Measurements from ENCODE around the gene PTPRG. TPM values are rescaled to one million over a fixed set of nuclear protein-coding genes. Genes with fewer than 3 reads are reported as not detected.

PTPRG gene
- polyA plus RNA-seq, 5 donors: 28.0 to 55.8 (median 48.4) TPM

GRCh38 chr3:61649381-61650170 lies 88.2 kb downstream of the PTPRG start:
- no peak for DNase-seq

- peak; percentile 41 to 53 for DNase-seq
Measured at GRCh38 chr3:61650276-61650675, 88.9 kb downstream of the PTPRG start.

- no peak for DNase-seq
Measured at GRCh38 chr3:61650719-61651410, 89.5 kb downstream of the PTPRG start.

DNA sequence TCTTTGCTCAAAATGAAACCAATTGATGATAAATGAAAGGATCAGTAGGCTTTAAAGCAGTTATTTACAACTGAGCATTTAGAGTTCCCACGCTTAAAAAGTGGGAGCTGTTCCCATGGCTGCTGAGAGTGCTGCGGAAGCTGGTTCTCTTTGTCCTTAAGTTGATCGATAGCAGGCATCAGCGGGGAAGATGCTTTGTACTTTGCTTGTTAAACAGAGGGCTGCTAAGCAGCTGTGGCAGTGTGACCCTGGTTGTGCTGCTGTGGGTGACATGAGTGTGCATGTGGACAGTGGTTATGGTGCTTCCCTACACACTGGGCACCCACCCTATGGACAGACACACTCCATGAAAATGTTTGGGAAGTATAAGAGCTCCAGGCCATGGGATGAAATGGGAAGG lies 96.3 kb downstream of the PTPRG start:
- no peak for DNase-seq

DNA sequence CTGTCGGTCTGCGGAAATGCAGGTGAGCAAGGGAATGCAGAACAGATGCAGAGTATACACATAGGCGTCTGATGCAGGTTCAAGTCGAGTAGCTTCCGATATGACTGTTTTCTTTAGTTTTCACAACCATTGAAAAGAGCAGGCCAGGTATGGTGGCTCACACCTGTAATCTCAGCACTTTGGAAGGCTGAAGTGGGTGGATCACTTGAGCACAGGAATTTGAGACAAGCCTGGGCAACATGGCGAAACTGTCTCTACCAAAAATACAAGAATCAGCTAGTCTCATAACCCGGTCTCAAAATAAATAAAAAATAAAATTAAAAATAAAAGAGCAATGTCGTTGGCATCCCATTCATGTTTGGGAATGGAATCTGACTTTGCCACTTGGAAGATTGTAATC lies 101.5 kb downstream of the PTPRG start:
- no peak for DNase-seq

DNA sequence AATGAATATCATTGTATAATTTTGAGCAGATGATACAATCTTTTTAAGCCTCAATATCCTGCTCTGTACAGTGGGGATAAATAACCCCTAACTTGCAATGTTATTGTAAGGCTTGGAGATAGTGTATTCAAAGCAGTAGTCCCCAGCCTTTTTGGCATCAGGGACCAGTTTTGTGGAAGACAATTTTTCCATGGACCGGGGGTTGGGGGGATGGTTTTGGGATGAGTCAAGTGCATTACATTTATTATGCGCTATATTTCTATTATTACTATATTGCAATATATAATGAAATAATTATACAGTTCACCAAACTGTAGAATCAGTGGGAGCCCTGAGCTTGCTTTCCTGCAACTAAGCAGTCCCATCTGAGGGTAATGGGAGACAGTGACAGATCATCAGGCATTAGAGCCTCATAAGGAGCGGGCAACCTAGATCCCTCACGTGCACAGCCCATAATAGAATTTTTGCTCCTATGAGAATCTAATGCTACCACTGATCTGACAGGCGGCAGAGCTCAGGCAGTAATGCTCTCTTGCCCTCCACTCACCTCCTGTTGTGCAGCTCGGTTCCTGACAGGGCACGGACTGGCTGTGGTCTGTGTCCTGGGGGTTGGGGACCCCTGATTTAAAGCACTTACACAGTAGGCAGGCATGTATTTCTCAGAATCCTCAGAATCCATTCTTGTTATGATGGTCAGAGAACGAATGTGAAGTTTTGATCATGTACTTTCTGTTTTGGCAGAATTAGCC lies 102.2 kb downstream of the PTPRG start:
- no peak for DNase-seq

DNA sequence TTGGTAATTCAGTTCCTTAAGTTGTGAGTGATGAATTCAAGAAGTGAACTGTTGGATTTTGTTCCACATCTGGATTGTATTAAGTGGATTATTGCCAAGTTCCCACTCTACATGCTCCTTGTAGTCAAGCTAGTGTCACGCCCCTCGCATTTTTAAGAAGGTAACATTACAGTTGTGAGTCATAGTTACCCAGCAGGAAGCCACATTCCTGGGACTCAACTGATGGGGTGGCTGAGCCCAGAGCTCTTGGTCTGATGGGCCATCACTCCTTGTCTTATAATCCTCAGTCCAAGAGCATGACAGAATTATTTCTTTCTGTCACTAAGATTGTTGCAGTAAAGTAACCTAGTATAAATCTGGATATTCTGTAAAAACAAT lies 102.7 kb downstream of the PTPRG start:
- DNase-seq: no peak

GRCh38 chr3:61665121-61665520 lies 103.8 kb downstream of the PTPRG start:
- DNase-seq: no peak

GRCh38 chr3:61665987-61666386 lies 104.6 kb downstream of the PTPRG start:
- DNase-seq: no peak

DNA sequence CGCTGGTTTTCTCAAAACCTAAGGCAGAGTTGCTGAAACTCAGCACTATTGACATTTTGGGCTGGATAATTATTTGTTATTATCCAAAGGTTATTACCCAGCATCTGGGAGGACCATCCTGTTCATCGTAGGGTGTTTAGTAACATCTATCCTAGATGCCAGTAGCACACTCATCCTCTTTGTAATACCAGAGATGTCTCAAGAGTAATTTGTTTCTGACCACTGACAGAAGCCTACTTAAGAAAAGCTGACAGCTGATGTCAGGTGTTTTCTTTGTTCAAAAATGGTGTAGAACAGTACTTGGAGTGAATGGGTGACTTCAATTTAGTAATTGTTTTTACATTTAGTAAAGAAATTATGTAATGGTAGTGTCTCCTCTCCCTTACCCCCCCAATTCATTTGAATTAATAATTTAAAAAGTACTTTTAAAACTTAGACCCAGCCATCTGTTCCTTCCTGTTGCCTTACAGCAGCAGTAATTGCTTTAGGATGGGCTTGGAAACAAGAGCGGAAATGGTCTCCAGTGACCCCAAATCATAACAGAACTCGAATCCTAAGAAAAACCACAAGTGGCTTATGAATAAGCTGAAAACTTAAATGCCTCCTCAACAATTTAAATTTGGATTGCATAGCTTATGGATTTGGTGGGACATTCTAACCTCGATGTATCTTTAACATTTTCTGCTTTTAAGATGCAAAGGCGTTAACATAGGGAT lies 105.4 kb downstream of the PTPRG start:
- no peak for DNase-seq

DNA sequence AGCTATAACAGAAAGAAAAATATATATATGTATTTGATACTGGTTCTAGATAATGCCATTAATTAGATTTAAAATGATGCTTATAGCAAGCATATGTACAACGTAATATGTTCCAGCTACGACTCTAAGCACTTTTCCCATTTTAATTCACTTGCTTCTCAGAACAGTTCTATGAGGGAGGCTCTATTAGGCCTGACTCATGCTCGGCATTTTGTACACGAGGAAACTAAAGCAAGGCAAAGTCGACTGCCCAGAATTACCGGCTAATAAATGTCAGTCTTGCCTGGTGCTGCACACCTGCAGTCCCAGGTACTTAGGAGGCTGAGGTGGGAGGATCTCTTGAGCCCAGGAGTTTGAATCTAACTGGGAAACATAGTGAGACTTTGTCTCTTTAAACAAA lies 106.0 kb downstream of the PTPRG start:
- DNase-seq: no peak

GRCh38 chr3:61667814-61668213 lies 106.4 kb downstream of the PTPRG start:
- DNase-seq: peak in 1 of 2 donors; percentile 22

DNA sequence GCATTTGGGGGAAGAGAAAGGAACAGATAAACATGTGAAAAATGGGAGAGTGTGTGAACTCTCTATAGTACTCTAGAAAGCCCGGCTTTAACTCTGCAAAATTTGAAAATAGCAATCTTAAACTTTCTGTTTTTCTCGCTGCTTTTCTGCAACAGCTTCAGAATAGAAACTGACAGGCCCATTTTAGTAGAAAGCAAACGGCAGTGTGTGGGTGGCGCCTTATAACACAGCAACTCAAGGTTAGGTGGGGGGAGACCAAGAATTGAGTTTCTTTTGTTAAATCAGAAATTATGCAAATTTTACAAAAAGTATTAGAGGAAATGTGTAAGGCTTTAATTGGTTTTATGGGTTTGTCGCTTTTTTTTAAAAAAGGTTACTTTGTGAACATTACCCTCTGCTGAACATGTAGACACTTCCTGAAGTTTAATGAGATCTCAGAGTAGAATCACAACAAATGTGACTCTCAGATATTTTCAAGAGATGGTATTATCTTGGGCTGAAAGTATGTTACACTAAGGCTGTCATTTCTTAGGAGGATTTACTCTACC lies 107.0 kb downstream of the PTPRG start:
- no peak for DNase-seq

GRCh38 chr3:61669203-61669602 lies 107.8 kb downstream of the PTPRG start:
- no peak for DNase-seq

GRCh38 chr3:61669668-61670299 lies 108.4 kb downstream of the PTPRG start:
- DNase-seq: no peak

DNA sequence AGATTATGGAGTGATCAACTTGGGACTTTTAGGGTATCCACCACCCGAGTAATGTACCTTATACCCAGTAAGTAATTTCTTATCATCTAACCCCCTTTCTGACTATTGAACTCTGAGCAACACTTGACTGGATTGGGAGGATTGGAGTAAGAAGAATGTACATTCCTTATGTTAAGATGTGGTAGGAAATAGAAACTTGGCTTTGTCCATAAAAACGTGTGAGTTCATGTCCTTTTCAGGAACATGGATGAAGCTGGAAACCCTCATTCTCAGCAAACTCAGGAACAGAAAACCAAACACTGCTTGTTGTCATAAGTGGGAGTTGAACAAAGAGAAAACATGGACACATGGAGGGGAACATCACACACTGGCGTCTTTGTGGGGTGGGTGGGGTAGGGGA lies 112.3 kb downstream of the PTPRG start:
- no peak for DNase-seq

- no peak for DNase-seq
Measured at GRCh38 chr3:61674596-61674995, 113.2 kb downstream of the PTPRG start.

GRCh38 chr3:61679026-61679425 lies 117.7 kb downstream of the PTPRG start:
- no peak for DNase-seq

- DNase-seq: no peak
Measured at GRCh38 chr3:61680617-61681016, 119.2 kb downstream of the PTPRG start.

DNA sequence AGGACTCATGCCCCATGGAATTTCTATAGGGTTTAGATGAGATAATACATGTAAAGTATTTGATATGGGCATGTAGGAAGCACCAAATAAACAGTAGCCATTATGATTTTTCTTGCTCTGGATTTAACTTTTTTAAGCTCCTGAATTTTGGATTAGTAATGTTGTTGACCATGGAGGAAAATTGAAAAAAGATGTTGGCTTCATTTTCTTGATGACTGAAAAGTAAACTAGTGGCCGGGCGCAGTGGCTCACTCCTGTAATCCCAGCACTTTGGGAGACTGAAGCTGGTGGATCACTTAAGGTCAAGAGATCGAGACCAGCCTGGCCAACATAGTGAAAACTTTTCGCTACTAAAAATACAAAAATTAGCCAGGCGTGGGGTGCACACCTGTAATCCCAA lies 120.3 kb downstream of the PTPRG start:
- no peak for DNase-seq

Measured in right lung (tissue), 5 donors.